HEK293T (cell line): ENCODE data around the gene MTMR3.

Source experiments
- FOXK2 ChIP-seq: fragments of 450-650 bp; IDR thresholded peaks from 2 replicates; pipeline ENCODE4 v1.6.1; 2016; ENCODE audit warnings: mild to moderate bottlenecking
- HDGF ChIP-seq: fragments of 450-650 bp; IDR thresholded peaks from 2 replicates; pipeline ENCODE4 v1.6.1; 2017; ENCODE audit warnings: antibody characterized with exemption, borderline replicate concordance
- L3MBTL2 ChIP-seq: fragments of 450-650 bp; conservative IDR thresholded peaks from 2 replicates; pipeline ENCODE4 v1.6.1; 2016; ENCODE audit warnings: mild to moderate bottlenecking
- LEF1 ChIP-seq: fragments of 450-650 bp; IDR thresholded peaks from 2 replicates; pipeline ENCODE4 v1.6.1; 2017; ENCODE audit warnings: mild to moderate bottlenecking, borderline replicate concordance
- SP1 ChIP-seq: fragments of 450-650 bp; IDR thresholded peaks from 2 replicates; pipeline ENCODE4 v1.6.1; 2017
- TARDBP ChIP-seq: fragments of 450-650 bp; IDR thresholded peaks from 2 replicates; pipeline ENCODE4 v1.6.1; 2016

GRCh38 chr22:30033137-30033536 lies 150.2 kb downstream of the MTMR3 start:
- TF ChIP-seq SP1 (no peak), HDGF (no peak), TARDBP (no peak), L3MBTL2 (no peak), LEF1 (no peak), FOXK2 (no peak)
